GM12878 (cell line): ENCODE data around the gene LSAMP. TPM values are rescaled to one million over a fixed set of nuclear protein-coding genes. Genes with fewer than 3 reads are reported as not detected.

Source experiments
- ATAC-seq: fragments of 200-7000 bp; cut with Tn5 transposase; 3 replicates; pipeline ENCODE4 v1.9.1; 2020; ENCODE audit warnings: mild to moderate bottlenecking, moderate library complexity
- BruUV-seq: library from RNA; stranded (reverse); fragments of 400-500 nt; replicated peaks from 2 replicates; lab custom pipeline; 2021; lab: Mats Ljungman, UMichigan
- CTCF ChIA-PET: fragments of 300-600 bp; sonication (Branson Sonifier 250); formaldehyde crosslinking; extraction: SDS; loops from one replicate; lab custom pipeline; 2021; ENCODE audit warnings: inconsistent platforms; lab: Yijun Ruan, JAX
- POLR2A ChIA-PET: fragments of 350-600 bp; formaldehyde crosslinking; extraction: SDS; loops from one replicate; lab custom pipeline; 2021; ENCODE audit warnings: inconsistent platforms; lab: Charles Lee
- RAD21 ChIA-PET: fragments of 300-600 bp; sonication (Branson Sonifier 250); formaldehyde crosslinking; loops from one replicate; lab custom pipeline; 2023; ENCODE audit warnings: antibody characterized with exemption; ENCODE audit not compliant: unreplicated experiment; lab: Charles Lee
- SMC1A ChIA-PET: fragments of 300-600 bp; sonication (Branson Sonifier 250); formaldehyde crosslinking; loops from one replicate; lab custom pipeline; 2023; ENCODE audit not compliant: unreplicated experiment, uncharacterized antibody; lab: Charles Lee
- DNase-seq: peaks from one replicate; pipeline ENCODE4 v3.0.0-alpha.2; 2011; ENCODE audit warnings: low read depth, low spot score
- FAIRE-seq: peaks from 3 replicates; lab custom pipeline; 2011; peaks lifted over from hg19 to GRCh38; lab: Jason Lieb, UNC
- H2AFZ ChIP-seq: 2 replicates; pipeline ENCODE4 v1.6.0; 2011; ENCODE audit warnings: low read depth, low read length, control low read depth; ENCODE audit not compliant: control insufficient read depth
- H3K27ac ChIP-seq: 2 replicates; pipeline ENCODE4 v1.5.1; 2011; ENCODE audit warnings: control low read depth; ENCODE audit not compliant: control insufficient read depth, insufficient read depth
- H3K27me3 ChIP-seq, 2 experiments: replicated peaks in 1 of 2; 2 replicates each; pipeline versions ENCODE4 v1.6.0 to v1.6.1; 2011; ENCODE audit warnings: low read length in 1 of 2; ENCODE audit not compliant: control insufficient read depth in 2 of 2, insufficient read depth in 2 of 2
- H3K36me3 ChIP-seq, 2 experiments: 2 replicates each; pipeline ENCODE4 v1.5.1; 2011; ENCODE audit warnings: low read length in 1 of 2; ENCODE audit not compliant: control insufficient read depth in 2 of 2, insufficient read depth in 2 of 2
- H3K4me1 ChIP-seq: 2 replicates; pipeline ENCODE4 v1.6.1; 2011; ENCODE audit warnings: mild to moderate bottlenecking, low read length, moderate library complexity, mixed read lengths; ENCODE audit not compliant: control insufficient read depth, insufficient read depth
- H3K4me2 ChIP-seq: 2 replicates; pipeline ENCODE4 v1.6.0; 2011; ENCODE audit warnings: control low read depth; ENCODE audit not compliant: control insufficient read depth, insufficient read depth
- H3K4me3 ChIP-seq: fragments of 200-600 bp; sonication (generic); 2 replicates; pipeline ENCODE4 v1.5.1; 2016
- H3K79me2 ChIP-seq: 2 replicates; pipeline ENCODE4 v1.6.0; 2011; ENCODE audit warnings: low read length; ENCODE audit not compliant: control insufficient read depth, insufficient read depth
- H3K9ac ChIP-seq: 2 replicates; pipeline ENCODE4 v1.8.0; 2011; ENCODE audit warnings: low read length, control low read depth, mixed read lengths; ENCODE audit not compliant: control insufficient read depth, insufficient read depth
- H3K9me3 ChIP-seq: replicated peaks from 3 replicates; pipeline ENCODE4 v1.5.1; 2011; ENCODE audit warnings: mild to moderate bottlenecking, low read length; ENCODE audit not compliant: control insufficient read depth, insufficient read depth
- H4K20me1 ChIP-seq: 2 replicates; pipeline ENCODE4 v1.6.0; 2011; ENCODE audit not compliant: control insufficient read depth, insufficient read depth
- CBFB ChIP-seq: IDR thresholded peaks from 2 replicates; pipeline ENCODE4 v1.6.1; 2016; ENCODE audit warnings: antibody characterized with exemption, low read depth
- CEBPZ ChIP-seq: fragments of 150-350 bp; IDR thresholded peaks from 2 replicates; pipeline ENCODE4 v1.6.1; 2016; ENCODE audit warnings: low read depth, low read length
- IKZF2 ChIP-seq, 2 experiments: fragments of 450-650 bp; IDR thresholded peaks; 2 replicates each; pipeline ENCODE4 v1.6.1; 2017; ENCODE audit warnings: mild to moderate bottlenecking in 2 of 2, moderate library complexity in 2 of 2
- NRF1 ChIP-seq: conservative IDR thresholded peaks from 2 replicates; pipeline ENCODE4 v1.6.1; 2011; ENCODE audit warnings: mild to moderate bottlenecking, low read depth, low read length, improper control_type of control experiment
- RAD51 ChIP-seq: fragments of 450-650 bp; IDR thresholded peaks from 2 replicates; pipeline ENCODE4 v1.6.1; 2016; ENCODE audit warnings: moderate library complexity, mild to moderate bottlenecking, inconsistent platforms
- REST ChIP-seq: IDR thresholded peaks from 2 replicates; pipeline ENCODE4 v1.6.1; 2012; ENCODE audit warnings: mild to moderate bottlenecking, low read depth, low read length
- RFX5 ChIP-seq: IDR thresholded peaks from 2 replicates; pipeline ENCODE4 v1.6.1; 2011; ENCODE audit warnings: low read depth, low read length, improper control_type of control experiment
- SIX5 ChIP-seq: IDR thresholded peaks from 2 replicates; pipeline ENCODE4 v1.6.1; 2011; ENCODE audit warnings: mild to moderate bottlenecking, low read depth, low read length, moderate library complexity; ENCODE audit not compliant: severe bottlenecking
- ZNF207 ChIP-seq: fragments of 450-650 bp; IDR thresholded peaks from 2 replicates; pipeline ENCODE4 v1.6.1; 2014; ENCODE audit warnings: antibody characterized with exemption, mild to moderate bottlenecking, borderline replicate concordance
- ZNF274 ChIP-seq: IDR thresholded peaks from one replicate; pipeline ENCODE4 v1.8.0; 2011; ENCODE audit not compliant: insufficient read length, insufficient read depth
- ZZZ3 ChIP-seq: IDR thresholded peaks from 2 replicates; pipeline ENCODE4 v1.6.1; 2011; ENCODE audit warnings: low read depth; ENCODE audit not compliant: control insufficient read depth, insufficient read length
- WGBS: methylation state at CpG from one replicate; pipeline ENCODE4 v1.1.6; 2016; ENCODE audit warnings: low lambda C conversion rate; ENCODE audit not compliant: insufficient replicate concordance, insufficient coverage; ENCODE audit errors: missing lambda C conversion rate; 5-methylcytosine and 5-hydroxymethylcytosine counted together
- in situ Hi-C: fragments of 300-500 bp; cut with MboI; formaldehyde crosslinking; loops from 9 replicates; pipeline ENCODE4 v1.14.3; 2018; ENCODE audit warnings: mixed read lengths
- intact Hi-C: fragments of 100-400 bp; cut with micrococcal nuclease; formaldehyde crosslinking; loops from one replicate; pipeline ENCODE4 v1.14.2; 2022; ENCODE audit not compliant: unreplicated experiment
- polyA plus RNA-seq, 11 experiments: library from polyadenylated mRNA; depleted of rRNA in 4 of 11; unstranded in 6 of 11; stranded (reverse) in 5 of 11; fragments of >200 nt; fragmentation: Nextera tagmentation in 4 of 11; fragmentation: Illumina TruSeq in 1 of 11; extraction: Ambion mirVana in 4 of 11; extraction: Trizol in 1 of 11; gene quantifications; 1 replicate in 1 of 11; 2 replicates in 10 of 11; pipeline versions ENCODE4 v1.2.1 to v1.2.3, GENCODE V29; 2011 to 2016; ENCODE audit warnings: inconsistent platforms in 2 of 11, missing spikeins in 2 of 11, low read depth in 1 of 11
- total RNA-seq, 4 experiments: library from RNA; depleted of rRNA in 3 of 4; stranded (reverse); fragments of >200 nt in 3 of 4; fragmentation: Illumina TruSeq in 1 of 4; extraction: Trizol in 1 of 4; gene quantifications; 2 replicates each; pipeline versions ENCODE4 v1.2.1 to v1.2.3, GENCODE V29; 2013 to 2021

Gene LSAMP
- total and polyA plus RNA-seq, 10 of the 15 experiments (the other 5 are each of a cell fraction or from before 2014, with no cell fraction given): 2.0 to 12.7 (median 6.5) TPM

- BruUV-seq: no TSS peak
- POLR2A ChIA-PET: no interaction called here
Measured at GRCh38 chr3:115855911-115856310, 589.4 kb downstream of the LSAMP start.

More at GRCh38 chr3:115855911-115856310, 589.4 kb downstream of the LSAMP start:
- FAIRE-seq (no peak), DNase-seq (no peak), ATAC-seq (no peak)
- no peaks in the 10 kb centered on the region for H3K27me3 ChIP-seq
- H3K9me3 ChIP-seq: no peaks in the 10 kb centered on the region
- CTCF ChIA-PET: interaction anchor here (1.0 to 1.1 kb wide), 2 partner anchors 7 to 19 kb away, joined by 3 read pairs; no protein-coding TSS in a partner anchor
- intact Hi-C loops: no loop called here
- SMC1A ChIA-PET: no interaction called here
- no peak overlapping the region for H3K9ac ChIP-seq
- H3K4me1 ChIP-seq: no peaks in the 10 kb centered on the region
- in situ Hi-C loops: no loop called here
- 33% methylated on average over 1 of the region's 1 CpG for WGBS
- no peak for TF ChIP-seq ZNF207
- TF ChIP-seq ZZZ3: no peak
- TF ChIP-seq CEBPZ: no peak
- no peak for TF ChIP-seq NRF1
- TF ChIP-seq ZNF274: no peak
- TF ChIP-seq RFX5: no peak
- TF ChIP-seq RAD51: no peak
- no peak for TF ChIP-seq SIX5
- no peak for TF ChIP-seq REST
- TF ChIP-seq CBFB: no peak
- TF ChIP-seq IKZF2 (IDR thresholded peaks at IDR 0.05): no peak
- H3K79me2 ChIP-seq: no peaks in the 10 kb centered on the region
- H3K4me2 ChIP-seq: no peak overlapping the region
- no peak overlapping the region for H3K4me3 ChIP-seq
- RAD21 ChIA-PET: no interaction called here
- no peak overlapping the region for H3K27ac ChIP-seq
- no peaks in the 10 kb centered on the region for H3K36me3 ChIP-seq
- H2AFZ ChIP-seq: no peak overlapping the region
- no peaks in the 10 kb centered on the region for H4K20me1 ChIP-seq
